GM19455 (cell line): ENCODE results near the gene UNC5B.

Source experiments
- ATAC-seq: cut with Tn5 transposase; IDR thresholded peaks from one replicate; pipeline ENCODE4 v1.9.1; 2021; ENCODE audit not compliant: unreplicated experiment

UNC5B gene

GRCh38 chr10:71279590-71280170, 67.3 kb downstream of the UNC5B start:
- no peak for ATAC-seq

GRCh38 chr10:71280216-71280615, 67.8 kb downstream of the UNC5B start:
- ATAC-seq: no peak

- ATAC-seq: no peak
Observed at GRCh38 chr10:71280825-71281224, 68.5 kb downstream of the UNC5B start.

- ATAC-seq: no peak
Observed at GRCh38 chr10:71281646-71282322, 69.4 kb downstream of the UNC5B start.

GRCh38 chr10:71282323-71282680, 69.9 kb downstream of the UNC5B start:
- ATAC-seq: no peak

- ATAC-seq: no peak
Observed at GRCh38 chr10:71283410-71283809, 71.0 kb downstream of the UNC5B start.

- ATAC-seq: no peak
Observed at GRCh38 chr10:71283876-71284275, 71.5 kb downstream of the UNC5B start.

GRCh38 chr10:71284544-71285179, 72.3 kb downstream of the UNC5B start:
- no peak for ATAC-seq

GRCh38 chr10:71285180-71285545, 72.8 kb downstream of the UNC5B start:
- no peak for ATAC-seq

GRCh38 chr10:71285986-71286385, 73.6 kb downstream of the UNC5B start:
- ATAC-seq: no peak

- no peak for ATAC-seq
Observed at GRCh38 chr10:71286521-71287294, 74.3 kb downstream of the UNC5B start.

GRCh38 chr10:71287456-71287855, 75.1 kb downstream of the UNC5B start:
- no peak for ATAC-seq

- ATAC-seq: no peak
Observed at GRCh38 chr10:71288461-71288860, 76.1 kb downstream of the UNC5B start.

- no peak for ATAC-seq
Observed at GRCh38 chr10:71289421-71290130, 77.2 kb downstream of the UNC5B start.

GRCh38 chr10:71290331-71290730, 78.0 kb downstream of the UNC5B start:
- no peak for ATAC-seq

GRCh38 chr10:71290806-71291527, 78.6 kb downstream of the UNC5B start:
- ATAC-seq: no peak

GRCh38 chr10:71291528-71291900, 79.1 kb downstream of the UNC5B start:
- ATAC-seq: no peak

- ATAC-seq: no peak
Observed at GRCh38 chr10:71292624-71293445, 80.5 kb downstream of the UNC5B start.

GRCh38 chr10:71293446-71294084, 81.2 kb downstream of the UNC5B start:
- no peak for ATAC-seq
